Trophoblast cell (in vitro differentiated cells and primary cell): ENCODE measurements around the gene MOCS2. TPM values are rescaled to one million over a fixed set of nuclear protein-coding genes. Genes with fewer than 3 reads are reported as not detected.

ENCODE experiments used
- DNase-seq, 2 donors: peaks; one replicate each; pipeline ENCODE4 v3.0.0-alpha.2; 2016
- H2AFZ ChIP-seq: 2 replicates; pipeline ENCODE4 v1.6.1; 2013; ENCODE audit warnings: low read length, moderate library complexity, mild to moderate bottlenecking; ENCODE audit not compliant: insufficient read depth, poor library complexity
- H2AK5ac ChIP-seq: 2 replicates; pipeline ENCODE4 v1.6.1; 2013; ENCODE audit warnings: mild to moderate bottlenecking, low read length
- H2BK120ac ChIP-seq: 2 replicates; pipeline ENCODE4 v1.6.1; 2013; ENCODE audit warnings: low read length, mild to moderate bottlenecking, moderate library complexity; ENCODE audit not compliant: insufficient read depth, poor library complexity
- H2BK12ac ChIP-seq: 2 replicates; pipeline ENCODE4 v1.6.1; 2013; ENCODE audit warnings: mild to moderate bottlenecking, low read length, moderate library complexity
- H2BK5ac ChIP-seq: 2 replicates; pipeline ENCODE4 v1.6.1; 2013; ENCODE audit warnings: low read length, low read depth, moderate library complexity, mild to moderate bottlenecking; ENCODE audit not compliant: poor library complexity
- H3K14ac ChIP-seq: 2 replicates; pipeline ENCODE4 v1.6.1; 2013; ENCODE audit warnings: mild to moderate bottlenecking, low read length
- H3K18ac ChIP-seq: 2 replicates; pipeline ENCODE4 v1.6.1; 2013; ENCODE audit warnings: mild to moderate bottlenecking, low read length
- H3K23ac ChIP-seq: 2 replicates; pipeline ENCODE4 v1.6.1; 2013; ENCODE audit warnings: low read length
- H3K27ac ChIP-seq: 2 replicates; pipeline ENCODE4 v1.5.1; 2013; ENCODE audit warnings: low read depth, mild to moderate bottlenecking, inconsistent platforms, low read length, moderate library complexity
- H3K27me3 ChIP-seq: 2 replicates; pipeline ENCODE4 v1.6.1; 2013; ENCODE audit warnings: inconsistent platforms, mild to moderate bottlenecking, low read length, moderate library complexity; ENCODE audit not compliant: insufficient read depth
- H3K36me3 ChIP-seq, 2 experiments: 1 replicate in 1 of 2; 2 replicates in 1 of 2; pipeline ENCODE4 v1.6.1; 2013; ENCODE audit warnings: low read length in 2 of 2, mild to moderate bottlenecking in 2 of 2, moderate library complexity in 1 of 2; ENCODE audit not compliant: insufficient read depth in 2 of 2, control insufficient read depth in 1 of 2
- H3K4ac ChIP-seq: 2 replicates; pipeline ENCODE4 v1.6.1; 2013; ENCODE audit warnings: low read depth, mild to moderate bottlenecking, low read length, moderate library complexity
- H3K4me1 ChIP-seq, 2 experiments: 1 replicate in 1 of 2; 2 replicates in 1 of 2; pipeline ENCODE4 v1.6.1; 2013; ENCODE audit warnings: low read length in 2 of 2, mild to moderate bottlenecking in 2 of 2, moderate library complexity in 1 of 2; ENCODE audit not compliant: insufficient read depth in 2 of 2, control insufficient read depth in 1 of 2
- H3K4me2 ChIP-seq: 2 replicates; pipeline ENCODE4 v1.6.1; 2013; ENCODE audit warnings: inconsistent platforms, mild to moderate bottlenecking, low read length, moderate library complexity
- H3K4me3 ChIP-seq: 2 replicates; pipeline ENCODE4 v1.5.1; 2013; ENCODE audit warnings: mild to moderate bottlenecking, low read depth, low read length, inconsistent platforms
- H3K79me1 ChIP-seq: one replicate; pipeline ENCODE4 v1.6.1; 2013; ENCODE audit warnings: low read length
- H3K79me2 ChIP-seq: 2 replicates; pipeline ENCODE4 v1.6.1; 2013; ENCODE audit warnings: low read length, mild to moderate bottlenecking; ENCODE audit not compliant: control insufficient read depth, insufficient read depth, poor library complexity
- H3K9ac ChIP-seq: 2 replicates; pipeline ENCODE4 v1.6.1; 2013; ENCODE audit warnings: mild to moderate bottlenecking, low read length
- H3K9me3 ChIP-seq: 2 replicates; pipeline ENCODE4 v1.6.1; 2013; ENCODE audit warnings: low read depth, mild to moderate bottlenecking, control low read depth, inconsistent platforms, low read length; ENCODE audit not compliant: insufficient read depth
- H4K12ac ChIP-seq: 2 replicates; pipeline ENCODE4 v1.6.1; 2013; ENCODE audit warnings: low read depth, mild to moderate bottlenecking, low read length, moderate library complexity
- H4K8ac ChIP-seq: 2 replicates; pipeline ENCODE4 v1.6.1; 2013; ENCODE audit warnings: low read depth, mild to moderate bottlenecking, low read length, moderate library complexity
- H4K91ac ChIP-seq: one replicate; pipeline ENCODE4 v1.6.1; 2013; ENCODE audit warnings: low read depth, mild to moderate bottlenecking, low read length, moderate library complexity
- WGBS: extraction: QIAGEN DNeasy Blood & Tissue Kit; methylation state at CpG from one replicate; pipeline ENCODE4 v1.1.7; 2013; ENCODE audit warnings: missing lambda C conversion rate; ENCODE audit not compliant: insufficient read length, insufficient coverage; ENCODE audit errors: extremely low coverage; 5-methylcytosine and 5-hydroxymethylcytosine counted together
- polyA plus RNA-seq: library from polyadenylated mRNA; stranded (reverse); fragments of 200-250 nt; gene quantifications from 2 replicates; pipeline ENCODE4 v1.2.3, GENCODE V29; 2013

The MOCS2 gene
- 27.6 and 30.3 TPM in 2 replicates for polyA plus RNA-seq

GRCh38 chr5:53109443-53110127, at the start of gene MOCS2:
TSS of gene MOCS2 (minus strand) at chr5:53109757. CDS start at chr5:53107174, 2,583 bp downstream.
- no peaks in the 10 kb centered on the region for H3K27me3 ChIP-seq
- H4K91ac ChIP-seq, result peak within 1 kb of the TSS; percentile 64

GRCh38 chr5:53151713-53152458, 42.3 kb upstream of the MOCS2 start:
- Histone ChIP-seq H3K27me3 (no peaks in the 10 kb centered on the region), H3K79me2 (no peaks in the 10 kb centered on the region), H2AFZ (no peak overlapping the region), H3K27ac (no peak overlapping the region), H3K4ac (no peak overlapping the region), H3K9me3 (no peaks in the 10 kb centered on the region), H3K23ac (no peak overlapping the region), H4K8ac (no peak overlapping the region), H3K36me3 (no peaks in the 10 kb centered on the region), H3K18ac (no peak overlapping the region), H3K14ac (no peak overlapping the region), H3K79me1 (no peaks in the 10 kb centered on the region), H2AK5ac (no peak overlapping the region), H2BK120ac (no peak overlapping the region), H4K12ac (no peak overlapping the region), H3K4me2 (no peak overlapping the region), H3K9ac (no peak overlapping the region), H3K4me3 (no peak overlapping the region), H2BK12ac (no peak overlapping the region), H3K4me1 (peaks cover 0 to 3% of the 10 kb centered on the region in 2 experiments), H2BK5ac (no peak overlapping the region), H4K91ac (no peak overlapping the region)
- no CpG with 5 or more reads among the region's 3 CpGs for WGBS
- no peak for DNase-seq

More at GRCh38 chr5:53109443-53110127, at the start of gene MOCS2:
- WGBS, result no CpG with 5 or more reads among the region's 54 CpGs
- peak within 1 kb of the TSS; percentile 13 for H3K27ac ChIP-seq
- peak; percentile 92 to 97 for DNase-seq
- H3K4me1 ChIP-seq, result peaks cover 0 to 2% of the 10 kb centered on the region in 2 experiments
- H3K79me1 ChIP-seq, result peaks cover 5% of the 10 kb centered on the region
- peak within 1 kb of the TSS; percentile 81 for H3K4ac ChIP-seq
- peak within 1 kb of the TSS; percentile 80 for H3K4me2 ChIP-seq
- H2AFZ ChIP-seq, result peak within 1 kb of the TSS; percentile 98
- no peak within 1 kb of the TSS for H3K23ac ChIP-seq
- peak within 1 kb of the TSS; percentile 64 for H2BK120ac ChIP-seq
- peak within 1 kb of the TSS; percentile 58 for H2BK5ac ChIP-seq
- no peak within 1 kb of the TSS for H2AK5ac ChIP-seq
- peaks cover 2% of the 10 kb centered on the region for H3K79me2 ChIP-seq
- peak within 1 kb of the TSS; percentile 55 for H3K18ac ChIP-seq
- peak within 1 kb of the TSS; percentile 86 for H3K4me3 ChIP-seq
- peaks cover 0 to 2% of the 10 kb centered on the region in 2 experiments for H3K36me3 ChIP-seq
- H4K8ac ChIP-seq, result peak within 1 kb of the TSS; percentile 98
- no peak within 1 kb of the TSS for H2BK12ac ChIP-seq
- H3K9me3 ChIP-seq, result no peaks in the 10 kb centered on the region
- peak within 1 kb of the TSS; percentile 92 for H3K14ac ChIP-seq
- H4K12ac ChIP-seq, result peak within 1 kb of the TSS; percentile 90
- peak within 1 kb of the TSS; percentile 57 for H3K9ac ChIP-seq

GRCh38 chr5:53133020-53133419, 23.5 kb upstream of the MOCS2 start:
- Histone ChIP-seq H4K8ac (no peak overlapping the region), H4K91ac (no peak overlapping the region), H3K79me1 (no peaks in the 10 kb centered on the region), H2BK12ac (no peak overlapping the region), H3K79me2 (no peaks in the 10 kb centered on the region), H3K4ac (no peak overlapping the region), H3K4me1 (no peaks in the 10 kb centered on the region), H3K23ac (no peak overlapping the region), H3K27ac (no peak overlapping the region), H3K9me3 (no peaks in the 10 kb centered on the region), H2AFZ (no peak overlapping the region), H3K4me2 (no peak overlapping the region), H4K12ac (no peak overlapping the region), H2BK5ac (no peak overlapping the region), H3K18ac (no peak overlapping the region), H2AK5ac (no peak overlapping the region), H3K27me3 (no peaks in the 10 kb centered on the region), H3K9ac (no peak overlapping the region), H3K36me3 (no peaks in the 10 kb centered on the region), H2BK120ac (no peak overlapping the region), H3K4me3 (no peak overlapping the region), H3K14ac (no peak overlapping the region)
- no peak for DNase-seq
- no CpG with 5 or more reads among the region's 1 CpG for WGBS

- peak in 1 of 2 donors; percentile 47 for DNase-seq
- H4K8ac ChIP-seq, result no peak overlapping the region
- H3K79me1 ChIP-seq, result peaks cover 3% of the 10 kb centered on the region
- H3K79me2 ChIP-seq, result no peaks in the 10 kb centered on the region
- H2AK5ac ChIP-seq, result no peak overlapping the region
- no peaks in the 10 kb centered on the region for H3K27me3 ChIP-seq
- no peaks in the 10 kb centered on the region for H3K9me3 ChIP-seq
- H3K36me3 ChIP-seq, result no peaks in the 10 kb centered on the region
- no CpG with 5 or more reads among the region's 2 CpGs for WGBS
- no peak overlapping the region for H3K4ac ChIP-seq
- H2AFZ ChIP-seq, result no peak overlapping the region
- H3K23ac ChIP-seq, result no peak overlapping the region
- no peak overlapping the region for H4K91ac ChIP-seq
- H4K12ac ChIP-seq, result no peak overlapping the region
- no peak overlapping the region for H3K27ac ChIP-seq
- H3K4me1 ChIP-seq, result peaks cover 0 to 2% of the 10 kb centered on the region in 2 experiments
- H2BK12ac ChIP-seq, result no peak overlapping the region
- H2BK5ac ChIP-seq, result no peak overlapping the region
- H3K14ac ChIP-seq, result no peak overlapping the region
- no peak overlapping the region for H3K4me2 ChIP-seq
- no peak overlapping the region for H3K18ac ChIP-seq
- no peak overlapping the region for H2BK120ac ChIP-seq
- H3K9ac ChIP-seq, result no peak overlapping the region
- H3K4me3 ChIP-seq, result no peak overlapping the region
Observed at GRCh38 chr5:53130266-53130665, 20.7 kb upstream of the MOCS2 start.
